HepG2 (cell line): ENCODE measurements around the gene RAC3. TPM values are rescaled to one million over a fixed set of nuclear protein-coding genes. Genes with fewer than 3 reads are reported as not detected.

Experiments
- GATAD1 ChIP-seq: IDR thresholded peaks from 2 replicates; pipeline ENCODE4 v1.6.1; 2016; ENCODE audit warnings: missing genetic modification reagents, missing compliant biosample characterization
- HDAC1 ChIP-seq: sonication (generic); formaldehyde crosslinking; IDR thresholded peaks from 2 replicates; pipeline ENCODE4 v1.5.1; 2020; ENCODE audit warnings: mild to moderate bottlenecking, missing genetic modification reagents
- HMGA1 ChIP-seq: sonication (generic); formaldehyde crosslinking; conservative IDR thresholded peaks from 2 replicates; pipeline ENCODE4 v1.4.0; 2020; ENCODE audit warnings: missing genetic modification reagents
- HOXA7 ChIP-seq: sonication (generic); formaldehyde crosslinking; IDR thresholded peaks from 2 replicates; pipeline ENCODE4 v1.8.1; 2022; ENCODE audit warnings: mild to moderate bottlenecking, missing genetic modification reagents, moderate library complexity
- KDM3A ChIP-seq: IDR thresholded peaks from 2 replicates; pipeline ENCODE4 v1.6.1; 2018; ENCODE audit warnings: low read depth, missing compliant biosample characterization
- LBX2 ChIP-seq: sonication (generic); formaldehyde crosslinking; IDR thresholded peaks from 2 replicates; pipeline ENCODE4 v1.5.0; 2020; ENCODE audit warnings: missing genetic modification reagents, mild to moderate bottlenecking, borderline replicate concordance
- MED8 ChIP-seq: sonication (generic); formaldehyde crosslinking; IDR thresholded peaks from 2 replicates; pipeline ENCODE4 v1.8.1; 2023; ENCODE audit warnings: mild to moderate bottlenecking, missing genetic modification reagents; ENCODE audit not compliant: insufficient replicate concordance
- PHF21A ChIP-seq: sonication (generic); formaldehyde crosslinking; IDR thresholded peaks from 2 replicates; pipeline ENCODE4 v1.5.0; 2020; ENCODE audit warnings: mild to moderate bottlenecking, missing genetic modification reagents
- PRDM10 ChIP-seq: sonication (generic); formaldehyde crosslinking; IDR thresholded peaks from 2 replicates; pipeline ENCODE4 v1.4.0; 2020; ENCODE audit warnings: low read depth, missing genetic modification reagents
- TAF1 ChIP-seq: sonication (generic); formaldehyde crosslinking; IDR thresholded peaks from 2 replicates; pipeline ENCODE4 v1.4.0; 2020; ENCODE audit warnings: missing genetic modification reagents
- ZNF354B ChIP-seq: sonication (generic); formaldehyde crosslinking; IDR thresholded peaks from 2 replicates; pipeline ENCODE4 v1.8.0; 2022; ENCODE audit warnings: mild to moderate bottlenecking, missing genetic modification reagents
- ZNF432 ChIP-seq: sonication (generic); formaldehyde crosslinking; IDR thresholded peaks from 2 replicates; pipeline ENCODE4 v1.5.0; 2020; ENCODE audit warnings: missing genetic modification reagents, mild to moderate bottlenecking, borderline replicate concordance
- ZNF510 ChIP-seq: sonication (generic); formaldehyde crosslinking; IDR thresholded peaks from 2 replicates; pipeline ENCODE4 v1.4.0; 2020; ENCODE audit warnings: low read depth, mild to moderate bottlenecking, missing genetic modification reagents
- ZNF564 ChIP-seq: sonication (generic); formaldehyde crosslinking; IDR thresholded peaks from 2 replicates; pipeline ENCODE4 v1.8.1; 2023; ENCODE audit warnings: mild to moderate bottlenecking, missing genetic modification reagents
- ZNF572 ChIP-seq: sonication (generic); formaldehyde crosslinking; IDR thresholded peaks from 2 replicates; pipeline ENCODE4 v1.5.1; 2020; ENCODE audit warnings: mild to moderate bottlenecking, missing genetic modification reagents
- ZXDC ChIP-seq: sonication (generic); formaldehyde crosslinking; IDR thresholded peaks from 2 replicates; pipeline ENCODE4 v1.5.0; 2020; ENCODE audit warnings: mild to moderate bottlenecking, missing genetic modification reagents
- polyA plus RNA-seq, 8 experiments: library from polyadenylated mRNA; depleted of rRNA in 3 of 8; stranded (reverse) in 7 of 8; unstranded in 1 of 8; fragments of >200 nt; fragmentation: Illumina TruSeq in 4 of 8; extraction: Trizol in 4 of 8; gene quantifications; 2 replicates each; pipeline versions ENCODE4 v1.2.1 to v1.2.3, GENCODE V29; 2011 to 2016; ENCODE audit warnings: low read depth in 4 of 8, missing spikeins in 1 of 8, mixed read lengths in 1 of 8; ENCODE audit not compliant: insufficient read depth in 1 of 8
- total RNA-seq, 5 experiments: library from RNA; depleted of rRNA; stranded (reverse); fragments of >200 nt; fragmentation: Illumina TruSeq; extraction: Trizol; gene quantifications; 2 replicates each; pipeline ENCODE4 v1.2.3, GENCODE V29; 2016; ENCODE audit warnings: low read depth in 1 of 5
- TF ChIP-seq, protein P1 (sequence below): sonication (generic); formaldehyde crosslinking; IDR thresholded peaks from 2 replicates; pipeline ENCODE4 v1.8.1; 2023; ENCODE audit warnings: mild to moderate bottlenecking, inconsistent platforms, moderate library complexity, missing genetic modification reagents, borderline replicate concordance
- TF ChIP-seq, protein P2 (sequence below): sonication (generic); formaldehyde crosslinking; IDR thresholded peaks from 2 replicates; pipeline ENCODE4 v1.4.0; 2020; ENCODE audit warnings: missing genetic modification reagents
- TF ChIP-seq, protein P3 (sequence below): sonication (generic); formaldehyde crosslinking; IDR thresholded peaks from 2 replicates; pipeline ENCODE4 v1.5.0; 2020; ENCODE audit warnings: missing genetic modification reagents
- TF ChIP-seq, protein P4 (sequence below): sonication (generic); formaldehyde crosslinking; IDR thresholded peaks from 2 replicates; pipeline ENCODE4 v1.8.0; 2022; ENCODE audit warnings: missing genetic modification reagents, low read depth, mild to moderate bottlenecking, borderline replicate concordance

RAC3 gene
- total and polyA plus RNA-seq, 2 of the 13 experiments (the other 11 are each of a cell fraction or from before 2014, with no cell fraction given): 10.5 to 21.3 TPM

GRCh38 chr17:82021900-82022309 is 9.6 kb upstream of the RAC3 start (continued):
- TF ChIP-seq, protein P1, sequence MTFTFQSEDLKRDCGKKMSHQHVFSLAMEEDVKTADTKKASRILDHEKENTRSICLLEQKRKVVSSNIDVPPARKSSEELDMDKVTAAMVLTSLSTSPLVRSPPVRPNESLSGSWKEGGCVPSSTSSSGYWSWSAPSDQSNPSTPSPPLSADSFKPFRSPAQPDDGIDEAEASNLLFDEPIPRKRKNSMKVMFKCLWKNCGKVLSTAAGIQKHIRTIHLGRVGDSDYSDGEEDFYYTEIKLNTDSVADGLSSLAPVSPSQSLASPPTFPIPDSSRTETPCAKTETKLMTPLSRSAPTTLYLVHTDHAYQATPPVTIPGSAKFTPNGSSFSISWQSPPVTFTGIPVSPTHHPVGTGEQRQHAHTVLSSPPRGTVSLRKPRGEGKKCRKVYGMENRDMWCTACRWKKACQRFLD (CRISPR knock-in tag): no peak
- TF ChIP-seq KDM3A (CRISPR knock-in tag) (peak; percentile 4; the same call in 1 of the 2 replicates), ZNF572 (CRISPR knock-in tag) (no peak), HDAC1 (CRISPR knock-in tag) (no peak), HOXA7 (no peak), GATAD1 (no peak), PHF21A (peak; percentile 38), ZXDC (no peak), ZNF354B (CRISPR knock-in tag) (no peak), ZNF432 (CRISPR knock-in tag) (no peak), TAF1 (CRISPR knock-in tag) (no peak), ZNF564 (CRISPR knock-in tag) (no peak), ZNF510 (0 out of 2 replicates have a peak, but pooled peaks have one; percentile 7), PRDM10 (CRISPR knock-in tag) (no peak), HMGA1 (CRISPR knock-in tag) (no peak), LBX2 (CRISPR knock-in tag) (no peak), MED8 (CRISPR knock-in tag) (peak; percentile 2)
- TF ChIP-seq, protein P2, sequence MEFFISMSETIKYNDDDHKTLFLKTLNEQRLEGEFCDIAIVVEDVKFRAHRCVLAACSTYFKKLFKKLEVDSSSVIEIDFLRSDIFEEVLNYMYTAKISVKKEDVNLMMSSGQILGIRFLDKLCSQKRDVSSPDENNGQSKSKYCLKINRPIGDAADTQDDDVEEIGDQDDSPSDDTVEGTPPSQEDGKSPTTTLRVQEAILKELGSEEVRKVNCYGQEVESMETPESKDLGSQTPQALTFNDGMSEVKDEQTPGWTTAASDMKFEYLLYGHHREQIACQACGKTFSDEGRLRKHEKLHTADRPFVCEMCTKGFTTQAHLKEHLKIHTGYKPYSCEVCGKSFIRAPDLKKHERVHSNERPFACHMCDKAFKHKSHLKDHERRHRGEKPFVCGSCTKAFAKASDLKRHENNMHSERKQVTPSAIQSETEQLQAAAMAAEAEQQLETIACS (CRISPR knock-in tag): no peak
- TF ChIP-seq, protein P3, sequence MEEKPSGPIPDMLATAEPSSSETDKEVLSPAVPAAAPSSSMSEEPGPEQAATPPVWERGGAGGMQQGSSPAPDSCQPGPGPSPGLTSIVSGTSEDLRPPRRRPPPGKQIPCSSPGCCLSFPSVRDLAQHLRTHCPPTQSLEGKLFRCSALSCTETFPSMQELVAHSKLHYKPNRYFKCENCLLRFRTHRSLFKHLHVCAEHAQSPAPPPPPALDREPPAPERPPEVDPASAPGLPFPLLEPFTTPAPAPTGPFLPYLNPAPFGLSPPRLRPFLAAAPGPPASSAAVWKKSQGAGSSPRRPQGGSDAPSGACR (CRISPR knock-in tag): no peak
- TF ChIP-seq, protein P4, sequence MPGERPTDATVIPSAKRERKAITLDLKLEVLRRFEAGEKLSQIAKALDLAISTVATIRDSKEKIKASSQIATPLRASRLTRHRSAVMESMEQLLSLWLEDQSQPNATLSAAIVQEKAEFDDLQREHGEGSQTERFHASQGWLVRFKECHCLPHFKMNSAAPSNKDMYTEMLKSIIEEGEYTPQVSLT: no peak
